ENCODE results near the gene APLNR. TPM values are rescaled to one million over a fixed set of nuclear protein-coding genes. Genes with fewer than 3 reads are reported as not detected.
A peak's percentile ranks its signal among the peaks of the same experiment; 100 is the strongest.

Gene APLNR
- total RNA-seq, 1 donor from 2014 or later = not detected

GRCh38 chr11:57266157-57266556 is 29.1 kb upstream of the APLNR start:
- Mint-ChIP-seq H3K4me3 (no peak overlapping the region), H3K4me1 (no peaks in the 10 kb centered on the region), H3K27ac (no peak overlapping the region), H3K36me3 (ENCODE audit: low read depth) (no peaks in the 10 kb centered on the region), H3K27me3 (peaks cover 4% of the 10 kb centered on the region), H3K9me3 (peaks cover 13% of the 10 kb centered on the region)
- intact Hi-C loops (cut with micrococcal nuclease) = no loop called here
- no peak for DNase-seq

- H3K9me3 Mint-ChIP-seq = peaks cover 13% of the 10 kb centered on the region
- no peaks in the 10 kb centered on the region for H3K4me1 Mint-ChIP-seq
- no peak for DNase-seq
- H3K27me3 Mint-ChIP-seq = peaks cover 4% of the 10 kb centered on the region
- no peak overlapping the region for H3K27ac Mint-ChIP-seq
- intact Hi-C loops (cut with micrococcal nuclease) = no loop called here
- H3K36me3 Mint-ChIP-seq (ENCODE audit: low read depth) = no peaks in the 10 kb centered on the region
- no peak overlapping the region for H3K4me3 Mint-ChIP-seq
These were observed 26.3 kb upstream of the APLNR start for GRCh38 chr11:57263351-57263750.

- Mint-ChIP-seq H3K4me1 (no peaks in the 10 kb centered on the region), H3K4me3 (no peak overlapping the region), H3K27ac (no peak overlapping the region), H3K27me3 (peaks cover 4% of the 10 kb centered on the region), H3K9me3 (peaks cover 9% of the 10 kb centered on the region), H3K36me3 (ENCODE audit: low read depth) (no peaks in the 10 kb centered on the region)
- intact Hi-C loops (cut with micrococcal nuclease) = no loop called here
- no peak for DNase-seq
These were observed 25.1 kb upstream of the APLNR start for GRCh38 chr11:57262157-57262556.

- Mint-ChIP-seq H3K27ac (no peak overlapping the region), H3K27me3 (peaks cover 7% of the 10 kb centered on the region), H3K4me1 (no peaks in the 10 kb centered on the region), H3K4me3 (no peak overlapping the region), H3K36me3 (ENCODE audit: low read depth) (no peaks in the 10 kb centered on the region), H3K9me3 (peaks cover 7% of the 10 kb centered on the region)
- DNase-seq = no peak
- intact Hi-C loops (cut with micrococcal nuclease) = no loop called here
These were observed 24.1 kb upstream of the APLNR start for GRCh38 chr11:57260937-57261783.

GRCh38 chr11:57256119-57256518 is 19.1 kb upstream of the APLNR start:
- intact Hi-C loops (cut with micrococcal nuclease) = no loop called here
- no peak for DNase-seq
- Mint-ChIP-seq H3K27ac (no peak overlapping the region), H3K36me3 (ENCODE audit: low read depth) (no peaks in the 10 kb centered on the region), H3K4me3 (no peak overlapping the region), H3K27me3 (peaks cover 9% of the 10 kb centered on the region), H3K9me3 (no peaks in the 10 kb centered on the region), H3K4me1 (no peaks in the 10 kb centered on the region)

GRCh38 chr11:57255618-57256017 is 18.6 kb upstream of the APLNR start:
- Mint-ChIP-seq H3K4me3 (no peak overlapping the region), H3K27ac (no peak overlapping the region)

GRCh38 chr11:57254631-57255030 is 17.6 kb upstream of the APLNR start:
- Mint-ChIP-seq H3K27ac (no peak overlapping the region), H3K4me3 (no peak overlapping the region), H3K4me1 (no peaks in the 10 kb centered on the region), H3K27me3 (peaks cover 12% of the 10 kb centered on the region), H3K9me3 (no peaks in the 10 kb centered on the region), H3K36me3 (ENCODE audit: low read depth) (no peaks in the 10 kb centered on the region)
- DNase-seq = no peak
- intact Hi-C loops (cut with micrococcal nuclease) = no loop called here

More at GRCh38 chr11:57255618-57256017, 18.6 kb upstream of the APLNR start:
- Mint-ChIP-seq H3K4me1 (no peaks in the 10 kb centered on the region), H3K36me3 (ENCODE audit: low read depth) (no peaks in the 10 kb centered on the region), H3K27me3 (peaks cover 12% of the 10 kb centered on the region), H3K9me3 (no peaks in the 10 kb centered on the region)
- intact Hi-C loops (cut with micrococcal nuclease) = no loop called here
- DNase-seq = no peak

GRCh38 chr11:57251491-57252104 is 14.5 kb upstream of the APLNR start:
- no peak for DNase-seq
- Mint-ChIP-seq H3K9me3 (no peaks in the 10 kb centered on the region), H3K4me3 (no peak overlapping the region), H3K27ac (no peak overlapping the region), H3K27me3 (peaks cover 14% of the 10 kb centered on the region), H3K4me1 (no peaks in the 10 kb centered on the region), H3K36me3 (ENCODE audit: low read depth) (no peaks in the 10 kb centered on the region)
- intact Hi-C loops (cut with micrococcal nuclease) = no loop called here

GRCh38 chr11:57251037-57251436 is 14.0 kb upstream of the APLNR start:
- peaks cover 12% of the 10 kb centered on the region for H3K27me3 Mint-ChIP-seq
- intact Hi-C loops (cut with micrococcal nuclease) = no loop called here
- H3K36me3 Mint-ChIP-seq (ENCODE audit: low read depth) = no peaks in the 10 kb centered on the region
- no peaks in the 10 kb centered on the region for H3K9me3 Mint-ChIP-seq
- no peak for DNase-seq
- H3K4me1 Mint-ChIP-seq = no peaks in the 10 kb centered on the region
- H3K27ac Mint-ChIP-seq = no peak overlapping the region
- no peak overlapping the region for H3K4me3 Mint-ChIP-seq

GRCh38 chr11:57249384-57250319 is 12.6 kb upstream of the APLNR start:
- Mint-ChIP-seq H3K36me3 (ENCODE audit: low read depth) (no peaks in the 10 kb centered on the region), H3K27me3 (peaks cover 12% of the 10 kb centered on the region), H3K9me3 (no peaks in the 10 kb centered on the region), H3K4me3 (no peak overlapping the region), H3K4me1 (no peaks in the 10 kb centered on the region), H3K27ac (no peak overlapping the region)
- DNase-seq = peak; percentile 83
- intact Hi-C loops (cut with micrococcal nuclease) = loop anchor here (1.0 kb wide), 1 partner anchor 408 kb away; no protein-coding TSS in a partner anchor

- peak; percentile 69 for DNase-seq
- Mint-ChIP-seq H3K4me3 (no peak overlapping the region), H3K27me3 (peaks cover 12% of the 10 kb centered on the region), H3K36me3 (ENCODE audit: low read depth) (no peaks in the 10 kb centered on the region), H3K4me1 (no peaks in the 10 kb centered on the region), H3K27ac (no peak overlapping the region), H3K9me3 (no peaks in the 10 kb centered on the region)
- intact Hi-C loops (cut with micrococcal nuclease) = loop anchor here (1.0 kb wide), 1 partner anchor 408 kb away; no protein-coding TSS in a partner anchor
These were observed 11.8 kb upstream of the APLNR start for GRCh38 chr11:57248780-57249383.

- Mint-ChIP-seq H3K36me3 (ENCODE audit: low read depth) (no peaks in the 10 kb centered on the region), H3K9me3 (no peaks in the 10 kb centered on the region), H3K4me3 (no peak overlapping the region), H3K27me3 (peaks cover 8% of the 10 kb centered on the region), H3K4me1 (no peaks in the 10 kb centered on the region), H3K27ac (no peak overlapping the region)
- no peak for DNase-seq
- intact Hi-C loops (cut with micrococcal nuclease) = no loop called here
These were observed 7.9 kb upstream of the APLNR start for GRCh38 chr11:57244911-57245310.

GRCh38 chr11:57241353-57241972 is 4.4 kb upstream of the APLNR start:
- Mint-ChIP-seq H3K4me3 (no peak overlapping the region), H3K36me3 (ENCODE audit: low read depth) (no peaks in the 10 kb centered on the region), H3K27ac (no peak overlapping the region), H3K9me3 (no peaks in the 10 kb centered on the region), H3K4me1 (peaks cover 2% of the 10 kb centered on the region), H3K27me3 (peaks cover 19% of the 10 kb centered on the region)
- intact Hi-C loops (cut with micrococcal nuclease) = no loop called here
- no peak for DNase-seq

Data from activated CD4-positive, alpha-beta T cell treated with anti-CD3 and anti-CD28 coated beads, Interleukin-2, amount 10 ng/mL, durations not matched to agents 24 days and 14 days (primary cell).